GM12878 (cell line): ENCODE results near the gene SCYGR2. TPM values are rescaled to one million over a fixed set of nuclear protein-coding genes. Genes with fewer than 3 reads are reported as not detected.

ENCODE experiments used
- ATAC-seq: fragments of 200-7000 bp; cut with Tn5 transposase; 3 replicates; pipeline ENCODE4 v1.9.1; 2020; ENCODE audit warnings: mild to moderate bottlenecking, moderate library complexity
- BruUV-seq: library from RNA; stranded (reverse); fragments of 400-500 nt; replicated peaks from 2 replicates; lab custom pipeline; 2021; lab: Mats Ljungman, UMichigan
- CTCF ChIA-PET: fragments of 300-600 bp; sonication (Branson Sonifier 250); formaldehyde crosslinking; extraction: SDS; loops from one replicate; lab custom pipeline; 2021; ENCODE audit warnings: inconsistent platforms; lab: Yijun Ruan, JAX
- POLR2A ChIA-PET: fragments of 350-600 bp; formaldehyde crosslinking; extraction: SDS; loops from one replicate; lab custom pipeline; 2021; ENCODE audit warnings: inconsistent platforms; lab: Charles Lee
- RAD21 ChIA-PET: fragments of 300-600 bp; sonication (Branson Sonifier 250); formaldehyde crosslinking; loops from one replicate; lab custom pipeline; 2023; ENCODE audit warnings: antibody characterized with exemption; ENCODE audit not compliant: unreplicated experiment; lab: Charles Lee
- SMC1A ChIA-PET: fragments of 300-600 bp; sonication (Branson Sonifier 250); formaldehyde crosslinking; loops from one replicate; lab custom pipeline; 2023; ENCODE audit not compliant: unreplicated experiment, uncharacterized antibody; lab: Charles Lee
- DNase-seq: peaks from one replicate; pipeline ENCODE4 v3.0.0-alpha.2; 2011; ENCODE audit warnings: low read depth, low spot score
- FAIRE-seq: peaks from 3 replicates; lab custom pipeline; 2011; peaks lifted over from hg19 to GRCh38; lab: Jason Lieb, UNC
- H2AFZ ChIP-seq: 2 replicates; pipeline ENCODE4 v1.6.0; 2011; ENCODE audit warnings: low read depth, low read length, control low read depth; ENCODE audit not compliant: control insufficient read depth
- H3K27ac ChIP-seq: 2 replicates; pipeline ENCODE4 v1.5.1; 2011; ENCODE audit warnings: control low read depth; ENCODE audit not compliant: control insufficient read depth, insufficient read depth
- H3K27me3 ChIP-seq, 2 experiments: replicated peaks in 1 of 2; 2 replicates each; pipeline versions ENCODE4 v1.6.0 to v1.6.1; 2011; ENCODE audit warnings: low read length in 1 of 2; ENCODE audit not compliant: control insufficient read depth in 2 of 2, insufficient read depth in 2 of 2
- H3K36me3 ChIP-seq, 2 experiments: 2 replicates each; pipeline ENCODE4 v1.5.1; 2011; ENCODE audit warnings: low read length in 1 of 2; ENCODE audit not compliant: control insufficient read depth in 2 of 2, insufficient read depth in 2 of 2
- H3K4me1 ChIP-seq: 2 replicates; pipeline ENCODE4 v1.6.1; 2011; ENCODE audit warnings: mild to moderate bottlenecking, low read length, moderate library complexity, mixed read lengths; ENCODE audit not compliant: control insufficient read depth, insufficient read depth
- H3K4me2 ChIP-seq: 2 replicates; pipeline ENCODE4 v1.6.0; 2011; ENCODE audit warnings: control low read depth; ENCODE audit not compliant: control insufficient read depth, insufficient read depth
- H3K4me3 ChIP-seq: fragments of 200-600 bp; sonication (generic); 2 replicates; pipeline ENCODE4 v1.5.1; 2016
- H3K79me2 ChIP-seq: 2 replicates; pipeline ENCODE4 v1.6.0; 2011; ENCODE audit warnings: low read length; ENCODE audit not compliant: control insufficient read depth, insufficient read depth
- H3K9ac ChIP-seq: 2 replicates; pipeline ENCODE4 v1.8.0; 2011; ENCODE audit warnings: low read length, control low read depth, mixed read lengths; ENCODE audit not compliant: control insufficient read depth, insufficient read depth
- H3K9me3 ChIP-seq: replicated peaks from 3 replicates; pipeline ENCODE4 v1.5.1; 2011; ENCODE audit warnings: mild to moderate bottlenecking, low read length; ENCODE audit not compliant: control insufficient read depth, insufficient read depth
- H4K20me1 ChIP-seq: 2 replicates; pipeline ENCODE4 v1.6.0; 2011; ENCODE audit not compliant: control insufficient read depth, insufficient read depth
- ATF2 ChIP-seq: IDR thresholded peaks from 2 replicates; pipeline ENCODE4 v1.6.1; 2012; ENCODE audit warnings: low read length, inconsistent platforms
- ATF3 ChIP-seq: IDR thresholded peaks from 2 replicates; pipeline ENCODE4 v1.6.1; 2011; ENCODE audit warnings: low read depth, mild to moderate bottlenecking, low read length, moderate library complexity, borderline replicate concordance; ENCODE audit errors: extremely low read depth
- BCL11A ChIP-seq: IDR thresholded peaks from 2 replicates; pipeline ENCODE4 v1.6.1; 2011; ENCODE audit warnings: low read depth, low read length
- BCL3 ChIP-seq: IDR thresholded peaks from 2 replicates; pipeline ENCODE4 v1.6.1; 2011; ENCODE audit warnings: borderline replicate concordance, low read depth, mild to moderate bottlenecking, moderate library complexity, low read length; ENCODE audit not compliant: insufficient read depth, poor library complexity, severe bottlenecking
- CREM ChIP-seq: IDR thresholded peaks from 2 replicates; pipeline ENCODE4 v1.6.1; 2014; ENCODE audit warnings: antibody characterized with exemption, low read depth
- EED ChIP-seq: sonication (generic); IDR thresholded peaks from 2 replicates; pipeline ENCODE4 v1.6.1; 2016; ENCODE audit warnings: antibody characterized with exemption, low read depth
- ETV6 ChIP-seq, 2 experiments: fragments of 450-650 bp in 1 of 2; IDR thresholded peaks in 1 of 2; conservative IDR thresholded peaks in 1 of 2; 2 replicates each; pipeline ENCODE4 v1.6.1; 2014; ENCODE audit warnings: antibody characterized with exemption in 1 of 2, borderline replicate concordance in 1 of 2, low read depth in 1 of 2, mild to moderate bottlenecking in 1 of 2, moderate library complexity in 1 of 2
- FOXM1 ChIP-seq: IDR thresholded peaks from 2 replicates; pipeline ENCODE4 v1.6.1; 2012; ENCODE audit warnings: low read depth, mild to moderate bottlenecking, inconsistent platforms, low read length, moderate library complexity
- IKZF2 ChIP-seq, 2 experiments: fragments of 450-650 bp; IDR thresholded peaks; 2 replicates each; pipeline ENCODE4 v1.6.1; 2017; ENCODE audit warnings: mild to moderate bottlenecking in 2 of 2, moderate library complexity in 2 of 2
- IRF5 ChIP-seq: fragments of 450-650 bp; IDR thresholded peaks from 2 replicates; pipeline ENCODE4 v1.6.1; 2017; ENCODE audit warnings: borderline replicate concordance
- JUNB ChIP-seq: IDR thresholded peaks from 2 replicates; pipeline ENCODE4 v1.6.1; 2016; ENCODE audit warnings: antibody characterized with exemption, mild to moderate bottlenecking
- MTA2 ChIP-seq: fragments of 450-650 bp; IDR thresholded peaks from 2 replicates; pipeline ENCODE4 v1.6.1; 2016; ENCODE audit warnings: low read depth, mild to moderate bottlenecking, moderate library complexity
- MYC ChIP-seq: IDR thresholded peaks from 2 replicates; pipeline ENCODE4 v1.6.1; 2011; ENCODE audit warnings: mild to moderate bottlenecking, low read length, moderate library complexity, inconsistent platforms; ENCODE audit not compliant: insufficient read depth, insufficient replicate concordance, insufficient read length, severe bottlenecking
- NFIC ChIP-seq: IDR thresholded peaks from 2 replicates; pipeline ENCODE4 v1.6.1; 2012; ENCODE audit warnings: low read depth, mild to moderate bottlenecking, inconsistent platforms, low read length, moderate library complexity
- POU2F2 ChIP-seq: IDR thresholded peaks from 3 replicates; pipeline ENCODE4 v1.6.1; 2011; ENCODE audit warnings: low read depth, mild to moderate bottlenecking, low read length, borderline replicate concordance
- RELB ChIP-seq: fragments of 450-650 bp; IDR thresholded peaks from 2 replicates; pipeline ENCODE4 v1.6.1; 2017; ENCODE audit warnings: low read depth, mild to moderate bottlenecking, moderate library complexity
- YY1 ChIP-seq: IDR thresholded peaks from 2 replicates; pipeline ENCODE4 v1.6.1; 2011; ENCODE audit warnings: low read depth, mild to moderate bottlenecking, low read length
- WGBS: methylation state at CpG from one replicate; pipeline ENCODE4 v1.1.6; 2016; ENCODE audit warnings: low lambda C conversion rate; ENCODE audit not compliant: insufficient replicate concordance, insufficient coverage; ENCODE audit errors: missing lambda C conversion rate; 5-methylcytosine and 5-hydroxymethylcytosine counted together
- in situ Hi-C: fragments of 300-500 bp; cut with MboI; formaldehyde crosslinking; loops from 9 replicates; pipeline ENCODE4 v1.14.3; 2018; ENCODE audit warnings: mixed read lengths
- intact Hi-C: fragments of 100-400 bp; cut with micrococcal nuclease; formaldehyde crosslinking; loops from one replicate; pipeline ENCODE4 v1.14.2; 2022; ENCODE audit not compliant: unreplicated experiment
- polyA plus RNA-seq, 11 experiments: library from polyadenylated mRNA; depleted of rRNA in 4 of 11; unstranded in 6 of 11; stranded (reverse) in 5 of 11; fragments of >200 nt; fragmentation: Nextera tagmentation in 4 of 11; fragmentation: Illumina TruSeq in 1 of 11; extraction: Ambion mirVana in 4 of 11; extraction: Trizol in 1 of 11; gene quantifications; 1 replicate in 1 of 11; 2 replicates in 10 of 11; pipeline versions ENCODE4 v1.2.1 to v1.2.3, GENCODE V29; 2011 to 2016; ENCODE audit warnings: inconsistent platforms in 2 of 11, missing spikeins in 2 of 11, low read depth in 1 of 11
- total RNA-seq, 4 experiments: library from RNA; depleted of rRNA in 3 of 4; stranded (reverse); fragments of >200 nt in 3 of 4; fragmentation: Illumina TruSeq in 1 of 4; extraction: Trizol in 1 of 4; gene quantifications; 2 replicates each; pipeline versions ENCODE4 v1.2.1 to v1.2.3, GENCODE V29; 2013 to 2021

Gene SCYGR2
- total and polyA plus RNA-seq, 10 of the 15 experiments (the other 5 are each of a cell fraction or from before 2014, with no cell fraction given), result not detected

GRCh38 chr2:227627769-227628168 lies 29.1 kb downstream of the SCYGR2 start:
- no peaks in the 10 kb centered on the region for H3K79me2 ChIP-seq
- ChIA-PET CTCF (interaction anchor here (1.0 to 1.4 kb wide), 3 partner anchors 10 to 221 kb away, joined by 3 to 7 read pairs (median 6); no protein-coding TSS in a partner anchor), RAD21 (interaction anchor here (0.8 to 1.6 kb wide), 6 partner anchors 11 to 363 kb away, joined by 3 to 5 read pairs (median 3); no protein-coding TSS in a partner anchor), POLR2A (no interaction called here), SMC1A (interaction anchor here (0.7 to 1.6 kb wide), 5 partner anchors 11 to 154 kb away, joined by 3 to 5 read pairs (median 3); no protein-coding TSS in a partner anchor)
- H3K9ac ChIP-seq, result no peak overlapping the region
- intact Hi-C loops, result no loop called here
- H3K4me2 ChIP-seq, result no peak overlapping the region
- H3K27me3 ChIP-seq, result peaks cover 0 to under 1% of the 10 kb centered on the region in 2 experiments; a peak in 1 of 4 replicates
- FAIRE-seq, result peak; percentile 71
- H3K9me3 ChIP-seq, result no peaks in the 10 kb centered on the region
- in situ Hi-C loops, result no loop called here
- H2AFZ ChIP-seq, result no peak overlapping the region
- no peaks in the 10 kb centered on the region for H3K36me3 ChIP-seq
- peak; percentile 50 for DNase-seq
- no peak overlapping the region for H3K27ac ChIP-seq
- H3K4me1 ChIP-seq, result no peaks in the 10 kb centered on the region
- H4K20me1 ChIP-seq, result no peaks in the 10 kb centered on the region
- ATAC-seq, result peak; percentile 99
- WGBS, result 4% methylated on average over 3 of the region's 3 CpGs
- H3K4me3 ChIP-seq, result no peak overlapping the region
- BruUV-seq, result no TSS peak
- TF ChIP-seq IKZF2 (IDR thresholded peaks at IDR 0.05), result peak; percentile 31 to 63; a peak in 3 of 4 replicates
- TF ChIP-seq MTA2, result 0 out of 2 replicates have a peak, but pooled peaks have one; percentile 36
- no peak for TF ChIP-seq ATF2
- TF ChIP-seq POU2F2, result peak; percentile 40; the same call in 1 of the 3 replicates
- TF ChIP-seq MYC, result no peak
- peak; percentile 70 for TF ChIP-seq EED
- peak; percentile 80 for TF ChIP-seq BCL3
- peak; percentile 51; the same call in 1 of the 2 replicates for TF ChIP-seq CREM
- peak; percentile 79 for TF ChIP-seq JUNB
- TF ChIP-seq RELB, result peak; percentile 42; the same call in 1 of the 2 replicates
- TF ChIP-seq BCL11A, result peak; percentile 49; the same call in 1 of the 2 replicates
- TF ChIP-seq NFIC, result peak; percentile 78; the same call in 1 of the 2 replicates
- no peak for TF ChIP-seq ATF3
- TF ChIP-seq YY1, result 0 out of 2 replicates have a peak, but pooled peaks have one; percentile 27
- peak in 1 of 2 experiments; percentile 52; a peak in 1 of 4 replicates for TF ChIP-seq ETV6 (conservative IDR thresholded peaks at IDR 0.05 in 1 of 2, IDR thresholded peaks at IDR 0.05 in 1 of 2; ENCODE audit: borderline replicate concordance in 1 of 2, low read depth in 1 of 2)
- peak; percentile 58; the same call in 1 of the 2 replicates for TF ChIP-seq FOXM1
- TF ChIP-seq IRF5, result no peak
